Measurements from ENCODE around the gene SSRP1.
A peak's percentile ranks its signal among the peaks of the same experiment; 100 is the strongest.

The SSRP1 gene

GRCh38 chr11:57324886-57325734 is 10.6 kb downstream of the SSRP1 start, which contains the start of gene TNKS1BP1:
TNKS1BP1 (minus strand) TSS chr11:57324952; CDS start chr11:57321885, 3,067 bp downstream.
- TF ChIP-seq CTCF (IDR thresholded peaks at IDR 0.05; ENCODE audit: low read depth, low read length): no peak
- no peaks in the 10 kb centered on the region for H3K9me3 ChIP-seq (ENCODE audit: severe bottlenecking)
- no peaks in the 10 kb centered on the region for H3K27me3 ChIP-seq (ENCODE audit: insufficient read depth, low read depth, severe bottlenecking)
- peaks cover 47% of the 10 kb centered on the region for H3K36me3 ChIP-seq
- H3K4me3 ChIP-seq (ENCODE audit: low read depth, low read length): peak within 1 kb of the TSS; percentile 54
- H3K27ac ChIP-seq: peak within 1 kb of the TSS; percentile 87
- peak; percentile 97 for DNase-seq

GRCh38 chr11:57324154-57324885 is 11.4 kb downstream of the SSRP1 start:
- peak; percentile 70 for DNase-seq
- H3K27me3 ChIP-seq (ENCODE audit: insufficient read depth, low read depth, severe bottlenecking): no peaks in the 10 kb centered on the region
- H3K36me3 ChIP-seq: peaks cover 42% of the 10 kb centered on the region
- no peak for TF ChIP-seq CTCF (IDR thresholded peaks at IDR 0.05; ENCODE audit: low read depth, low read length)
- H3K27ac ChIP-seq: peak overlapping the region; percentile 72
- H3K9me3 ChIP-seq (ENCODE audit: severe bottlenecking): no peaks in the 10 kb centered on the region
- H3K4me3 ChIP-seq (ENCODE audit: low read depth, low read length): peak overlapping the region; percentile 47

GRCh38 chr11:57323855-57324153 is 11.9 kb downstream of the SSRP1 start:
- Histone ChIP-seq H3K27ac (peak overlapping the region; percentile 72), H3K36me3 (peaks cover 39% of the 10 kb centered on the region), H3K9me3 (ENCODE audit: severe bottlenecking) (no peaks in the 10 kb centered on the region), H3K4me3 (ENCODE audit: low read depth, low read length) (peak overlapping the region; percentile 47), H3K27me3 (ENCODE audit: insufficient read depth, low read depth, severe bottlenecking) (no peaks in the 10 kb centered on the region)
- no peak for DNase-seq
- TF ChIP-seq CTCF (IDR thresholded peaks at IDR 0.05; ENCODE audit: low read depth, low read length): no peak

- Histone ChIP-seq H3K27ac (no peak overlapping the region; the same call in 1 of the 2 replicates), H3K36me3 (peaks cover 37% of the 10 kb centered on the region), H3K9me3 (ENCODE audit: severe bottlenecking) (no peaks in the 10 kb centered on the region), H3K4me3 (ENCODE audit: low read depth, low read length) (peak overlapping the region; percentile 47), H3K27me3 (ENCODE audit: insufficient read depth, low read depth, severe bottlenecking) (no peaks in the 10 kb centered on the region)
- TF ChIP-seq CTCF (IDR thresholded peaks at IDR 0.05; ENCODE audit: low read depth, low read length): no peak
- DNase-seq: no peak
Measured at GRCh38 chr11:57323167-57323854, 12.4 kb downstream of the SSRP1 start.

- peaks cover 37% of the 10 kb centered on the region for H3K36me3 ChIP-seq
Measured at GRCh38 chr11:57322256-57323166, 13.2 kb downstream of the SSRP1 start.

More at GRCh38 chr11:57322256-57323166, 13.2 kb downstream of the SSRP1 start:
- Histone ChIP-seq H3K9me3 (ENCODE audit: severe bottlenecking) (no peaks in the 10 kb centered on the region), H3K4me3 (ENCODE audit: low read depth, low read length) (no peak overlapping the region), H3K27ac (no peak overlapping the region), H3K27me3 (ENCODE audit: insufficient read depth, low read depth, severe bottlenecking) (no peaks in the 10 kb centered on the region)
- no peak for TF ChIP-seq CTCF (IDR thresholded peaks at IDR 0.05; ENCODE audit: low read depth, low read length)
- peak; percentile 42 for DNase-seq

All from WERI-Rb-1 (cell line).